ENCODE measurements around the gene TEX53. TPM values are rescaled to one million over a fixed set of nuclear protein-coding genes. Genes with fewer than 3 reads are reported as not detected.

TEX53 gene
- total and polyA plus RNA-seq, 9 donors, result not detected

- intact Hi-C loops (cut with DNase I), result no loop called here
- H3K27ac ChIP-seq, result peak overlapping the region in 1 of 2 donors; percentile 96
- no peak for DNase-seq
Observed at GRCh38 chr9:114614373-114614772, 43.2 kb downstream of the TEX53 start.

DNA sequence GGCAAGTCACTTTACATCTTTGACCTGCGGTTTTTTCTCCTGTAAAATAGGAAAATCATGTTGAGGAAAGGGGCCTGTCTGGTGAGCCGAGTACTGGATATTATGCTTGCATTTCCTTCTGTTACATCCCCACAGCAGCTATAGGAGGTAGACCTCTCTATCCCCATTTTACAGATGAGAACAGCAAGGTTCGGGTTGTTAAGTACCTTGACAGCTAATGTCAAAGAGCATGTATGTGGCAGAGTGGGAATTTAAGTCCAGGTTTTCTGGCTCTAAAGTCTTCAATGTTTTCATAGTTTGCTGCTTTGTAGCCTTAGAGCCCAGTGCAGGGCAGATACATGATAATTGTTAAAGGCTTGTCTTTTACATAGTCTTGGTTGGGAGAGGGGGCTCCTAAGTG is 43.7 kb downstream of the TEX53 start:
- TF ChIP-seq EP300 (IDR thresholded peaks at IDR 0.05), result no peak
- TF ChIP-seq, protein P1, sequence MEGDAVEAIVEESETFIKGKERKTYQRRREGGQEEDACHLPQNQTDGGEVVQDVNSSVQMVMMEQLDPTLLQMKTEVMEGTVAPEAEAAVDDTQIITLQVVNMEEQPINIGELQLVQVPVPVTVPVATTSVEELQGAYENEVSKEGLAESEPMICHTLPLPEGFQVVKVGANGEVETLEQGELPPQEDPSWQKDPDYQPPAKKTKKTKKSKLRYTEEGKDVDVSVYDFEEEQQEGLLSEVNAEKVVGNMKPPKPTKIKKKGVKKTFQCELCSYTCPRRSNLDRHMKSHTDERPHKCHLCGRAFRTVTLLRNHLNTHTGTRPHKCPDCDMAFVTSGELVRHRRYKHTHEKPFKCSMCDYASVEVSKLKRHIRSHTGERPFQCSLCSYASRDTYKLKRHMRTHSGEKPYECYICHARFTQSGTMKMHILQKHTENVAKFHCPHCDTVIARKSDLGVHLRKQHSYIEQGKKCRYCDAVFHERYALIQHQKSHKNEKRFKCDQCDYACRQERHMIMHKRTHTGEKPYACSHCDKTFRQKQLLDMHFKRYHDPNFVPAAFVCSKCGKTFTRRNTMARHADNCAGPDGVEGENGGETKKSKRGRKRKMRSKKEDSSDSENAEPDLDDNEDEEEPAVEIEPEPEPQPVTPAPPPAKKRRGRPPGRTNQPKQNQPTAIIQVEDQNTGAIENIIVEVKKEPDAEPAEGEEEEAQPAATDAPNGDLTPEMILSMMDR (IDR thresholded peaks at IDR 0.05), result no peak
- DNase-seq, result no peak
- H3K27me3 ChIP-seq, result no peaks in the 10 kb centered on the region
- 54 to 65% (median 62%) methylated on average over 3 of the region's 3 CpGs for WGBS, 3 donors
- no peak overlapping the region for H3K4me3 ChIP-seq
- H3K27ac ChIP-seq, result peak overlapping the region in 1 of 2 donors; percentile 96
- H3K4me1 ChIP-seq (ENCODE audit: insufficient read depth), result peaks cover 21% of the 10 kb centered on the region
- intact Hi-C loops (cut with DNase I), result no loop called here
- no peaks in the 10 kb centered on the region for H3K36me3 ChIP-seq
- H3K9me3 ChIP-seq, result no peaks in the 10 kb centered on the region

More at GRCh38 chr9:114614373-114614772, 43.2 kb downstream of the TEX53 start:
- WGBS, 3 donors, result 87 to 94% (median 92%) methylated on average over 3 of the region's 3 CpGs
- H3K36me3 ChIP-seq, result no peaks in the 10 kb centered on the region
- H3K4me3 ChIP-seq, result no peak overlapping the region
- TF ChIP-seq POLR2A (IDR thresholded peaks at IDR 0.05) (no peak), EP300 (IDR thresholded peaks at IDR 0.05) (no peak)
- no peaks in the 10 kb centered on the region for H3K9me3 ChIP-seq
- H3K27me3 ChIP-seq, result no peaks in the 10 kb centered on the region
- peaks cover 22% of the 10 kb centered on the region for H3K4me1 ChIP-seq (ENCODE audit: insufficient read depth)

GRCh38 chr9:114613087-114613486 is 44.5 kb downstream of the TEX53 start:
- no peaks in the 10 kb centered on the region for H3K36me3 ChIP-seq
- TF ChIP-seq, protein P1 (IDR thresholded peaks at IDR 0.05), result no peak
- no peak for TF ChIP-seq POLR2A (IDR thresholded peaks at IDR 0.05)
- no peak for TF ChIP-seq EP300 (IDR thresholded peaks at IDR 0.05)
- intact Hi-C loops (cut with DNase I), result no loop called here
- no peaks in the 10 kb centered on the region for H3K9me3 ChIP-seq
- peak overlapping the region; percentile 23 to 96 for H3K27ac ChIP-seq
- no peaks in the 10 kb centered on the region for H3K27me3 ChIP-seq
- 71 to 84% (median 72%) methylated on average over 7 of the region's 7 CpGs for WGBS, 3 donors
- peaks cover 21% of the 10 kb centered on the region for H3K4me1 ChIP-seq (ENCODE audit: insufficient read depth)
- DNase-seq, result no peak
- no peak overlapping the region for H3K4me3 ChIP-seq

DNA sequence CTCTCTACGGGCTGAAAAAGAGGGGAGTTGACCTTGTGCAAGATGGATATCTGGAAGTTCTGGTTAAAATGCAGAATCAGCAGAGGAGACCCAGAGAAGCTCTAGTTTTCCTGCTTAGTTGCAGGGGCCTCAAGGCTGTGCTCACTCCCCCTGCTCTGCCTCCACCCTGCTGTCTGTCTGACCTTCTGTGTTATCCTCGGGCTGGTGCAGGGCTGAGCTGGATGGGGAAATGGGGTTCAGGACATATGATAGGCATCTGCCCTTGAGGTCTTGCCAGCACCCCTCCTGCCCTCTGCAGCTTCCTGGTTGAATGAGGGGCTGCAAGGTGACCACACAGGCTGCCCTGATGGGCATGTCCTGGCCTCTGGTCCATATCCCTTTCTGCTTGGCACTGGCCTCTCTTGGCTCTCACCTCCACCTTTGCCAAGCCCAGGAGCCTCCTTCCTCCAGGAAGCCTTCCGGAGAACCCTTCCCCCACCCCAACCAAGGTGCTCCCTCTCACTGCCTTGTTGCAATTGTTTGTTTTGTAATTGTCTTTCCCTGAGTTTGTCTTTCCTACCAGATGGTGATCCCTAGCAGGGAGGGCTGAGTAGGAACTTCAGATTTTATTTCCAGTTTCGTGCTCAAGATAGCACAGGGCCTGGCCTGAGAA is 45.2 kb downstream of the TEX53 start:
- Histone ChIP-seq H3K27ac (peak overlapping the region; percentile 18 to 96), H3K9me3 (no peaks in the 10 kb centered on the region), H3K4me3 (peak overlapping the region; percentile 77), H3K4me1 (ENCODE audit: insufficient read depth) (peaks cover 21% of the 10 kb centered on the region), H3K36me3 (no peaks in the 10 kb centered on the region), H3K27me3 (no peaks in the 10 kb centered on the region)
- intact Hi-C loops (cut with DNase I), result no loop called here
- WGBS, 3 donors, result 21 to 24% (median 24%) methylated on average over 4 of the region's 4 CpGs
- peak in 3 of 5 donors; percentile 53 to 56 (median 55) for DNase-seq
- TF ChIP-seq, protein P1 (IDR thresholded peaks at IDR 0.05), result no peak
- TF ChIP-seq POLR2A (IDR thresholded peaks at IDR 0.05), result no peak
- no peak for TF ChIP-seq EP300 (IDR thresholded peaks at IDR 0.05)

GRCh38 chr9:114611516-114612271 is 45.9 kb downstream of the TEX53 start:
- Histone ChIP-seq H3K27ac (peak overlapping the region; percentile 90 to 96), H3K27me3 (no peaks in the 10 kb centered on the region), H3K9me3 (no peaks in the 10 kb centered on the region), H3K4me1 (ENCODE audit: insufficient read depth) (peaks cover 25% of the 10 kb centered on the region), H3K4me3 (peak overlapping the region; percentile 77), H3K36me3 (no peaks in the 10 kb centered on the region)
- peak; percentile 77 to 89 (median 86) for DNase-seq
- TF ChIP-seq EP300 (IDR thresholded peaks at IDR 0.05), result no peak
- TF ChIP-seq, protein P1 (IDR thresholded peaks at IDR 0.05), result no peak
- TF ChIP-seq POLR2A (IDR thresholded peaks at IDR 0.05), result no peak
- intact Hi-C loops (cut with DNase I), result no loop called here
- WGBS, 3 donors, result 1% methylated on average over 36 to 55 of the region's 58 CpGs

Measured in ovary (tissue), 9 donors.